K562 (cell line): ENCODE measurements around the gene MRPL10. TPM values are rescaled to one million over a fixed set of nuclear protein-coding genes. Genes with fewer than 3 reads are reported as not detected.

Source experiments
- MGA ChIP-seq: fragments of 450-650 bp; IDR thresholded peaks from 2 replicates; pipeline ENCODE4 v1.6.1; 2016; ENCODE audit warnings: mild to moderate bottlenecking, moderate library complexity
- NKRF ChIP-seq: fragments of 450-650 bp; IDR thresholded peaks from 2 replicates; pipeline ENCODE4 v1.6.1; 2016; ENCODE audit warnings: borderline replicate concordance
- NR0B1 ChIP-seq: fragments of 450-650 bp; IDR thresholded peaks from one replicate; pipeline ENCODE4 v1.6.1; 2018; ENCODE audit warnings: mild to moderate bottlenecking, moderate library complexity; ENCODE audit not compliant: partially characterized antibody
- NR2C1 ChIP-seq, 2 experiments: fragments of 450-650 bp; IDR thresholded peaks; 2 replicates each; pipeline ENCODE4 v1.6.1; 2017; ENCODE audit warnings: mild to moderate bottlenecking in 2 of 2, antibody characterized with exemption in 1 of 2, inconsistent platforms in 1 of 2, missing compliant biosample characterization in 1 of 2, missing genetic modification characterization in 1 of 2
- PCBP2 ChIP-seq: fragments of 200-400 bp; formaldehyde crosslinking; IDR thresholded peaks from 2 replicates; pipeline ENCODE4 v1.6.1; 2018; ENCODE audit warnings: low read length, low read depth, mild to moderate bottlenecking, moderate library complexity; ENCODE audit not compliant: poor library complexity, severe bottlenecking
- SMAD1 ChIP-seq: fragments of 150-350 bp; IDR thresholded peaks from 2 replicates; pipeline ENCODE4 v1.6.1; 2014; ENCODE audit warnings: low read length, low read depth; ENCODE audit not compliant: partially characterized antibody
- SNAPC5 ChIP-seq: fragments of 250-450 bp; sonication (Bioruptor Pico); IDR thresholded peaks from 2 replicates; pipeline ENCODE4 v1.8.0; 2021; ENCODE audit warnings: moderate library complexity, mild to moderate bottlenecking, inconsistent platforms
- ZNF347 ChIP-seq: fragments of 450-650 bp; formaldehyde crosslinking; IDR thresholded peaks from 2 replicates; pipeline ENCODE4 v1.4.0; 2020; ENCODE audit warnings: low read depth, mild to moderate bottlenecking, moderate library complexity
- ZNF445 ChIP-seq: fragments of 250-450 bp; sonication (Bioruptor Pico); IDR thresholded peaks from 2 replicates; pipeline ENCODE4 v1.4.0; 2020; ENCODE audit warnings: low read depth, mild to moderate bottlenecking, moderate library complexity
- ZNF551 ChIP-seq: fragments of 250-450 bp; sonication (Bioruptor Pico); IDR thresholded peaks from 2 replicates; pipeline ENCODE4 v1.5.0; 2021; ENCODE audit warnings: mild to moderate bottlenecking, moderate library complexity
- ZNF644 ChIP-seq: fragments of 200-800 bp; sonication (Bioruptor generic); IDR thresholded peaks from 2 replicates; pipeline ENCODE4 v1.6.1; 2016; ENCODE audit warnings: low read depth, missing genetic modification characterization, missing compliant biosample characterization
- polyA plus RNA-seq, 8 experiments: library from polyadenylated mRNA; depleted of rRNA in 4 of 8; stranded (reverse) in 5 of 8; unstranded in 3 of 8; fragments of >200 nt; fragmentation: Nextera tagmentation in 2 of 8; fragmentation: Illumina TruSeq in 1 of 8; extraction: Ambion mirVana in 2 of 8; extraction: Trizol in 1 of 8; gene quantifications; 2 replicates each; pipeline versions ENCODE4 v1.2.1 to v1.2.3, GENCODE V29; 2011 to 2014; ENCODE audit warnings: inconsistent platforms in 1 of 8, missing spikeins in 1 of 8
- total RNA-seq, 7 experiments: library from RNA; depleted of rRNA in 6 of 7; stranded (reverse); fragments of >200 nt in 6 of 7; fragmentation: Illumina TruSeq in 2 of 7; extraction: Trizol in 2 of 7; gene quantifications; 2 replicates each; pipeline versions ENCODE4 v1.2.1 to v1.2.3, GENCODE V29; 2011 to 2021; ENCODE audit warnings: low replicate concordance in 1 of 7

The MRPL10 gene
- total and polyA plus RNA-seq, 9 of the 15 experiments (the other 6 are each of a cell fraction or from before 2014, with no cell fraction given): 27.8 to 105 (median 67.3) TPM

GRCh38 chr17:47810200-47810821 is 21.0 kb downstream of the MRPL10 start (continued):
- TF ChIP-seq MGA (no peak; the same call in 1 of the 2 replicates), ZNF551 (no peak), NR2C1 (IDR thresholded peaks at IDR 0.05) (no peak), NR2C1 (tag; IDR thresholded peaks at IDR 0.05) (no peak), PCBP2 (no peak), SNAPC5 (CRISPR knock-in tag) (no peak), ZNF644 (no peak), NR0B1 (no peak), ZNF445 (no peak), ZNF347 (no peak), SMAD1 (no peak), NKRF (no peak)
